Esophagus muscularis mucosa (tissue), 4 donors: ENCODE measurements around the gene POU2F2. TPM values are rescaled to one million over a fixed set of nuclear protein-coding genes. Genes with fewer than 3 reads are reported as not detected.

Experiments used
- DNase-seq: peaks from one replicate; pipeline ENCODE4 v3.0.0-alpha.2; 2017; ENCODE audit errors: extremely low spot score
- H3K27ac ChIP-seq, 4 donors: fragments of 200-600 bp; sonication (generic); replicated peaks in 1 of 4; 1 replicate in 3 of 4; 2 replicates in 1 of 4; pipeline ENCODE4 v1.5.1; 2016 to 2019; ENCODE audit warnings: mild to moderate bottlenecking in 1 of 4
- H3K27me3 ChIP-seq, 4 donors: fragments of 200-600 bp; sonication (generic); one replicate each; pipeline versions ENCODE4 v1.5.1 to v1.6.0; 2016 to 2019
- H3K36me3 ChIP-seq, 4 donors: fragments of 200-600 bp; sonication (generic); one replicate each; pipeline ENCODE4 v1.5.1; 2016 to 2019
- H3K4me1 ChIP-seq, 4 donors: fragments of 200-600 bp; sonication (generic); one replicate each; pipeline ENCODE4 v1.5.1; 2016 to 2019
- H3K4me3 ChIP-seq, 4 donors: fragments of 200-600 bp; sonication (generic); 1 replicate in 2 of 4; 2 replicates in 2 of 4; pipeline ENCODE4 v1.5.1; 2016 to 2019; ENCODE audit warnings: mild to moderate bottlenecking in 4 of 4, moderate library complexity in 1 of 4
- H3K9me3 ChIP-seq, 4 donors: fragments of 200-600 bp; sonication (generic); 1 replicate in 3 of 4; 2 replicates in 1 of 4; pipeline ENCODE4 v1.5.1; 2016 to 2019
- EP300 ChIP-seq: sonication (generic); formaldehyde crosslinking; IDR thresholded peaks from one replicate; pipeline ENCODE4 v1.6.1; 2017; ENCODE audit warnings: antibody characterized with exemption
- POLR2A ChIP-seq: fragments of 450-650 bp; IDR thresholded peaks from one replicate; pipeline ENCODE4 v1.6.1; 2017; ENCODE audit warnings: antibody characterized with exemption, moderate library complexity, mild to moderate bottlenecking, low read depth
- POLR2AphosphoS5 ChIP-seq, 2 donors: sonication (generic); formaldehyde crosslinking; IDR thresholded peaks; one replicate each; pipeline ENCODE4 v1.6.1; 2017; ENCODE audit warnings: antibody characterized with exemption in 2 of 2
- WGBS: methylation state at CpG from one replicate; pipeline ENCODE4 v1.1.5; 2018; 5-methylcytosine and 5-hydroxymethylcytosine counted together
- intact Hi-C: fragments of 100-400 bp; cut with DNase I; formaldehyde crosslinking; loops from one replicate; pipeline ENCODE4 v1.15.1; 2023
- total RNA-seq, 4 donors: library from RNA; depleted of rRNA; stranded (reverse); fragments of >200 nt; gene quantifications; one replicate each; pipeline versions ENCODE4 v1.1.0 to v1.2.1, GENCODE V29; 2016
- TF ChIP-seq, protein P1 (sequence below), 3 experiments: fragments of 200-600 bp in 2 of 3; fragments of 450-650 bp in 1 of 3; sonication (generic) in 2 of 3; IDR thresholded peaks; one replicate each; pipeline ENCODE4 v1.5.1; 2017 to 2019; ENCODE audit warnings: antibody characterized with exemption in 3 of 3, mild to moderate bottlenecking in 2 of 3, moderate library complexity in 1 of 3

The POU2F2 gene
- total RNA-seq, 4 donors from 2014 or later: 0.52 to 2.5 (median 1.5) TPM

- DNase-seq: no peak
- Histone ChIP-seq H3K36me3 (peaks cover 0 to 8% (median 2%) of the 10 kb centered on the region in 4 donors), H3K27ac (no peak overlapping the region), H3K27me3 (peaks cover 0 to 8% (median 2%) of the 10 kb centered on the region in 4 donors), H3K4me1 (peaks cover 11 to 56% (median 53%) of the 10 kb centered on the region in 4 donors), H3K9me3 (no peaks in the 10 kb centered on the region), H3K4me3 (no peak overlapping the region)
- WGBS: 65% methylated on average over 4 of the region's 4 CpGs
- intact Hi-C loops: no loop called here
- TF ChIP-seq POLR2AphosphoS5 (IDR thresholded peaks at IDR 0.05) (no peak), EP300 (no peak), POLR2A (no peak)
- TF ChIP-seq, protein P1, sequence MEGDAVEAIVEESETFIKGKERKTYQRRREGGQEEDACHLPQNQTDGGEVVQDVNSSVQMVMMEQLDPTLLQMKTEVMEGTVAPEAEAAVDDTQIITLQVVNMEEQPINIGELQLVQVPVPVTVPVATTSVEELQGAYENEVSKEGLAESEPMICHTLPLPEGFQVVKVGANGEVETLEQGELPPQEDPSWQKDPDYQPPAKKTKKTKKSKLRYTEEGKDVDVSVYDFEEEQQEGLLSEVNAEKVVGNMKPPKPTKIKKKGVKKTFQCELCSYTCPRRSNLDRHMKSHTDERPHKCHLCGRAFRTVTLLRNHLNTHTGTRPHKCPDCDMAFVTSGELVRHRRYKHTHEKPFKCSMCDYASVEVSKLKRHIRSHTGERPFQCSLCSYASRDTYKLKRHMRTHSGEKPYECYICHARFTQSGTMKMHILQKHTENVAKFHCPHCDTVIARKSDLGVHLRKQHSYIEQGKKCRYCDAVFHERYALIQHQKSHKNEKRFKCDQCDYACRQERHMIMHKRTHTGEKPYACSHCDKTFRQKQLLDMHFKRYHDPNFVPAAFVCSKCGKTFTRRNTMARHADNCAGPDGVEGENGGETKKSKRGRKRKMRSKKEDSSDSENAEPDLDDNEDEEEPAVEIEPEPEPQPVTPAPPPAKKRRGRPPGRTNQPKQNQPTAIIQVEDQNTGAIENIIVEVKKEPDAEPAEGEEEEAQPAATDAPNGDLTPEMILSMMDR (IDR thresholded peaks at IDR 0.05): no peak
Measured at GRCh38 chr19:42093505-42093904, 38.7 kb downstream of the POU2F2 start.

DNA sequence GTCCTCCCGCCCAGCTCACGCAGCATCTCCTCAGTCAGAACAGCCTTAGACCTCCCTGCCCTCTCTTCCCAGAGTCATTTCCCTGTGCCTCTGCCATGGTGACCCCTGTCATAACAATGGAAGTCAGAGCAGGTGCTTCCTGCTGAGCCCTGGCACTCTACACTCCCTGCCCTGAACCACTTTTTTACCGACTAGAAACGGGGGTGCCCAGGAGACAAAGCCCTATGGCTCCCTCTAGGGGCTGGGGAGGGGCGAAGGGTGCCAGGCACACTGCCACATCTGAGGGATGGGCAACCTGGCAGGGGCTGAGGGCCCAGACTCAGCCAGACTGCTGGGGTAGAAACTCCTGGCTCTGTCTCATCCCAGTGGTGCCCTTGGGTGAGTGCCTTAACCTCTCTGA lies 39.9 kb downstream of the POU2F2 start:
- Histone ChIP-seq H3K27me3 (peaks cover 0 to 8% (median 2%) of the 10 kb centered on the region in 4 donors), H3K36me3 (peaks cover 0 to 8% (median 2%) of the 10 kb centered on the region in 4 donors), H3K9me3 (no peaks in the 10 kb centered on the region), H3K27ac (peak overlapping the region in 3 of 4 donors; percentile 30 to 52 (median 43)), H3K4me3 (no peak overlapping the region), H3K4me1 (peaks cover 11 to 63% (median 60%) of the 10 kb centered on the region in 4 donors)
- 49% methylated on average over 4 of the region's 5 CpGs for WGBS
- TF ChIP-seq, protein P1 (IDR thresholded peaks at IDR 0.05): peak; percentile 39 to 48 (median 39)
- TF ChIP-seq EP300: no peak
- TF ChIP-seq POLR2AphosphoS5 (IDR thresholded peaks at IDR 0.05): peak; percentile 39 to 44
- intact Hi-C loops: no loop called here
- DNase-seq: no peak

- Histone ChIP-seq H3K4me3 (no peak overlapping the region), H3K27ac (peak overlapping the region in 3 of 4 donors; percentile 30 to 52 (median 43)), H3K36me3 (peaks cover 0 to 8% (median 2%) of the 10 kb centered on the region in 4 donors), H3K27me3 (peaks cover 0 to 8% (median 2%) of the 10 kb centered on the region in 4 donors), H3K9me3 (no peaks in the 10 kb centered on the region), H3K4me1 (peaks cover 11 to 63% (median 60%) of the 10 kb centered on the region in 4 donors)
- TF ChIP-seq, protein P1 (IDR thresholded peaks at IDR 0.05): no peak
- no peak for TF ChIP-seq POLR2A
- no peak for TF ChIP-seq EP300
- TF ChIP-seq POLR2AphosphoS5 (IDR thresholded peaks at IDR 0.05): no peak
- 33% methylated on average over 4 of the region's 10 CpGs for WGBS
- no peak for DNase-seq
- intact Hi-C loops: no loop called here
Measured at GRCh38 chr19:42091742-42092141, 40.5 kb downstream of the POU2F2 start.

GRCh38 chr19:42091300-42091699 lies 40.9 kb downstream of the POU2F2 start:
- WGBS: 87% methylated on average over 6 of the region's 13 CpGs
- no peak for DNase-seq
- Histone ChIP-seq H3K36me3 (peaks cover 0 to 8% (median 2%) of the 10 kb centered on the region in 4 donors), H3K27ac (peak overlapping the region in 1 of 4 donors; percentile 43), H3K9me3 (no peaks in the 10 kb centered on the region), H3K27me3 (peaks cover 0 to 8% (median 2%) of the 10 kb centered on the region in 4 donors), H3K4me3 (no peak overlapping the region), H3K4me1 (peaks cover 11 to 60% (median 58%) of the 10 kb centered on the region in 4 donors)
- intact Hi-C loops: no loop called here
- TF ChIP-seq POLR2AphosphoS5 (IDR thresholded peaks at IDR 0.05): no peak
- TF ChIP-seq, protein P1 (IDR thresholded peaks at IDR 0.05): no peak
- no peak for TF ChIP-seq POLR2A
- no peak for TF ChIP-seq EP300

GRCh38 chr19:42090672-42091071 lies 41.6 kb downstream of the POU2F2 start:
- TF ChIP-seq, protein P1 (IDR thresholded peaks at IDR 0.05): no peak
- TF ChIP-seq EP300 (no peak), POLR2AphosphoS5 (IDR thresholded peaks at IDR 0.05) (no peak), POLR2A (no peak)
- no peak overlapping the region for H3K27ac ChIP-seq
- intact Hi-C loops: no loop called here
- no peak overlapping the region for H3K4me3 ChIP-seq
- DNase-seq: no peak
- WGBS: 70% methylated on average over 9 of the region's 9 CpGs
- peaks cover 0 to 3% (median 0%) of the 10 kb centered on the region in 4 donors for H3K27me3 ChIP-seq
- no peaks in the 10 kb centered on the region for H3K9me3 ChIP-seq
- H3K4me1 ChIP-seq: peaks cover 7 to 54% (median 51%) of the 10 kb centered on the region in 4 donors
- peaks cover 0 to 8% (median 2%) of the 10 kb centered on the region in 4 donors for H3K36me3 ChIP-seq
